Upper lobe of left lung (tissue), 4 donors: ENCODE measurements around the gene GRIK2.

Experiments used
- CTCF ChIP-seq, 6 experiments: fragments of 450-650 bp in 4 of 6; fragments of 200-600 bp in 2 of 6; sonication (generic) in 2 of 6; IDR thresholded peaks; one replicate each; pipeline ENCODE4 v1.5.1; 2016 to 2019; ENCODE audit warnings: antibody characterized with exemption in 6 of 6
- POLR2A ChIP-seq, 4 donors: fragments of 450-650 bp; IDR thresholded peaks; one replicate each; pipeline ENCODE4 v1.5.1; 2016 to 2017; ENCODE audit warnings: antibody characterized with exemption in 4 of 4, mild to moderate bottlenecking in 2 of 4

- TF ChIP-seq CTCF (IDR thresholded peaks at IDR 0.05) (no peak), POLR2A (IDR thresholded peaks at IDR 0.05) (no peak)
Measured at GRCh38 chr6:102115911-102116310, 722.4 kb downstream of the GRIK2 start.
